T-cell (primary cell): ENCODE measurements around the gene MAP2K5. TPM values are rescaled to one million over a fixed set of nuclear protein-coding genes. Genes with fewer than 3 reads are reported as not detected.

Source experiments
- ATAC-seq, 4 experiments: fragments of 200-7000 bp in 3 of 4; fragments of 150-1000 bp in 1 of 4; cut with Tn5 transposase; replicated peaks in 1 of 4; 1 replicate in 3 of 4; 2 replicates in 1 of 4; pipeline ENCODE4 v1.10.0; 2021; ENCODE audit warnings: moderate library complexity in 3 of 4, mild to moderate bottlenecking in 2 of 4, moderate number of reproducible peaks in 1 of 4
- CTCF ChIA-PET, 2 donors: fragments of 300-600 bp; sonication (Branson Sonifier 250); formaldehyde crosslinking; loops; one replicate each; lab custom pipeline; 2022; ENCODE audit warnings: antibody characterized with exemption in 2 of 2; lab: Charles Lee
- POLR2A ChIA-PET, 2 donors: fragments of 300-600 bp; sonication (Branson Sonifier 250); formaldehyde crosslinking; loops; one replicate each; lab custom pipeline; 2022; ENCODE audit warnings: antibody characterized with exemption in 2 of 2; lab: Charles Lee
- DNase-seq, 35 experiments: peaks; one replicate each; pipeline versions ENCODE4 v3.0.0 to v3.0.0-alpha.2; 2013 to 2023
- H3K27ac ChIP-seq: one replicate; pipeline ENCODE4 v1.5.1; 2013; ENCODE audit warnings: low read length
- H3K27me3 ChIP-seq, 2 experiments: replicated peaks in 1 of 2; 1 replicate in 1 of 2; 2 replicates in 1 of 2; pipeline versions ENCODE4 v1.6.1 to v1.7.0; 2013; ENCODE audit warnings: low read length in 1 of 2, mixed read lengths in 1 of 2; ENCODE audit not compliant: control insufficient read depth in 2 of 2, insufficient read depth in 2 of 2; ENCODE audit errors: extremely low read depth in 1 of 2
- H3K36me3 ChIP-seq, 2 donors: 1 replicate in 1 of 2; 2 replicates in 1 of 2; pipeline versions ENCODE4 v1.6.1 to v1.7.0; 2013; ENCODE audit warnings: low read length in 1 of 2; ENCODE audit not compliant: control insufficient read depth in 2 of 2, insufficient read depth in 1 of 2; ENCODE audit errors: extremely low read depth in 1 of 2
- H3K4me1 ChIP-seq, 2 experiments: 1 replicate in 1 of 2; 2 replicates in 1 of 2; pipeline versions ENCODE4 v1.6.1 to v1.7.0; 2013; ENCODE audit warnings: low read length in 2 of 2, mixed read lengths in 1 of 2; ENCODE audit not compliant: insufficient read depth in 2 of 2, control insufficient read depth in 1 of 2; ENCODE audit errors: extremely low read depth in 1 of 2
- H3K4me3 ChIP-seq, 2 donors: 1 replicate in 1 of 2; 2 replicates in 1 of 2; pipeline versions ENCODE4 v1.5.1 to v1.7.0; 2013; ENCODE audit warnings: mild to moderate bottlenecking in 2 of 2, low read length in 1 of 2, moderate library complexity in 1 of 2; ENCODE audit not compliant: control insufficient read depth in 1 of 2; ENCODE audit errors: extremely low read depth in 1 of 2
- H3K9me3 ChIP-seq: 2 replicates; pipeline ENCODE4 v1.7.0; 2013
- H3K27ac Mint-ChIP-seq, 2 donors: one replicate each; pipeline ENCODE4 v1.8.0; 2020 to 2021; ENCODE audit warnings: mild to moderate bottlenecking in 2 of 2, mixed read lengths in 2 of 2
- H3K27me3 Mint-ChIP-seq, 2 donors: one replicate each; pipeline ENCODE4 v1.8.0; 2021 to 2022; ENCODE audit warnings: mixed read lengths in 2 of 2
- H3K36me3 Mint-ChIP-seq: one replicate; pipeline ENCODE4 v1.8.0; 2021; ENCODE audit warnings: mixed read lengths
- H3K4me1 Mint-ChIP-seq, 3 donors: one replicate each; pipeline ENCODE4 v1.8.0; 2020 to 2022; ENCODE audit warnings: mixed read lengths in 3 of 3, mild to moderate bottlenecking in 1 of 3
- H3K4me3 Mint-ChIP-seq, 3 donors: one replicate each; pipeline ENCODE4 v1.8.0; 2020 to 2022; ENCODE audit warnings: mild to moderate bottlenecking in 3 of 3, mixed read lengths in 3 of 3, moderate library complexity in 3 of 3
- H3K9me3 Mint-ChIP-seq, 3 donors: one replicate each; pipeline ENCODE4 v1.8.0; 2020 to 2022; ENCODE audit warnings: mixed read lengths in 3 of 3
- WGBS: methylation state at CpG from one replicate; pipeline ENCODE4 v1.1.5; 2013; ENCODE audit warnings: missing lambda C conversion rate; ENCODE audit not compliant: insufficient coverage; 5-methylcytosine and 5-hydroxymethylcytosine counted together
- total RNA-seq, 35 experiments: library from RNA in 6 of 35; stranded (reverse) in 6 of 35; fragments of 120-200 nt in 1 of 35; gene quantifications; one replicate each; pipeline versions ENCODE4 v1.2.1 to v1.2.4 and lab custom pipeline; 2013 to 2026

MAP2K5 gene
- total RNA-seq, 5 donors from 2014 or later (not counting 1 experiment from before 2014, with no cell fraction given), result 24.5 to 35.5 (median 28.5) TPM

DNA sequence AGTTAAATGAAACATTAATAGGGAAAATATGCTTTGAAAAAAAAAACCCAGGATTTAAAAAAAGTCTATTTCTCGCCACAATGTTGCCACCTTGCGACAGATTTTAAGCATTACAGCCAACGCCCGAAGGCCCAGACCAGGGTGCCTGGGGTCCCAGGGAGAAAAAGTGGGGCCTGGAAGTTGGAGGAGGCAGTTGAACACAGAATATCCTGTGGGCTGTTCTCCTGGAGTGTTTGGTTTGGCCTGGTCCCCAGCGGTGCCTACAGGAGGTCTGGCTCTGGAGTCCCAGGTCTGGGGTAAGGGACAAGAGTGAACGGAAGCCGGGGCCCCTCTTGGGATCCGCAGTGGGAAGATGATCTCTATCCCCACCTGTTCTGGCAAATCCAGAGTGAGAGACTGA is 294.0 kb downstream of the MAP2K5 start:
- Mint-ChIP-seq H3K36me3 (no peaks in the 10 kb centered on the region), H3K27me3 (peaks cover 26 to 48% of the 10 kb centered on the region in 2 donors), H3K4me3 (peak overlapping the region; percentile 69 to 88 (median 76)), H3K9me3 (no peaks in the 10 kb centered on the region), H3K4me1 (peaks cover 49 to 63% (median 60%) of the 10 kb centered on the region in 3 donors), H3K27ac (peak overlapping the region; percentile 55 to 57)
- ChIA-PET POLR2A (interaction anchor here in 1 of 2 donors (0.7 kb wide), 1 partner anchor 365 kb away, joined by 3 read pairs; no protein-coding TSS in a partner anchor), CTCF (interaction anchor here (0.6 to 2.2 kb wide), 9 partner anchors 21 to 381 kb away, joined by 3 to 19 read pairs (median 5); no protein-coding TSS in a partner anchor)
- H3K36me3 ChIP-seq, result no peaks in the 10 kb centered on the region
- ATAC-seq (no peak), DNase-seq (peak in 20 of 35 experiments; percentile 24 to 78 (median 46))
- peak overlapping the region; percentile 50 to 91 for H3K4me3 ChIP-seq
- no peaks in the 10 kb centered on the region for H3K9me3 ChIP-seq
- H3K4me1 ChIP-seq, result peaks cover 33 to 65% of the 10 kb centered on the region in 2 experiments
- H3K27me3 ChIP-seq, result peaks cover 8 to 46% of the 10 kb centered on the region in 2 experiments
- WGBS, result 100% methylated on average over 3 of the region's 8 CpGs
- H3K27ac ChIP-seq, result no peak overlapping the region

DNA sequence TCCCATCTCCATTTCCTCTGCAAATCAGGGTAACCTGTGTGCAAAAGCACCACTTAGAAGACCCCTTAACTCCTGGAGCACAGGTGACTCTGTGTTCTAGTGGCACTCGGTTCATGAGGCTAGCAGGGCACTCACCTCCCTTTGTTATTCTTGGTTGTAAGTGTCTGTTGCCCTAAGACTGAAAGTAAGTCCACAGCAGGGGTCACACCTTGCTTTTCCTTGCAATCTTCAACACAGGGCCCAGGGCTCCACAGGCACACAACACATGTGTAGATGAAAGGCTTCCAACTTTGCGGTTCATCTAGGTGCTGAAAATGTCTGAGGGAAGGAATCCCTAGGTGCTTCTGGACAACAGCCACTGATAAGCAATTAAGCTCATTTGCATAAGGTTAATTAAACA is 294.5 kb downstream of the MAP2K5 start:
- Mint-ChIP-seq H3K4me3 (no peak overlapping the region), H3K9me3 (no peaks in the 10 kb centered on the region), H3K4me1 (peaks cover 50 to 64% (median 60%) of the 10 kb centered on the region in 3 donors), H3K27me3 (peaks cover 24 to 45% of the 10 kb centered on the region in 2 donors), H3K36me3 (no peaks in the 10 kb centered on the region), H3K27ac (no peak overlapping the region)
- no peak overlapping the region for H3K27ac ChIP-seq
- WGBS, result no CpG with 5 or more reads among the region's 2 CpGs
- no peaks in the 10 kb centered on the region for H3K36me3 ChIP-seq
- ATAC-seq, result no peak
- peaks cover 8 to 43% of the 10 kb centered on the region in 2 experiments for H3K27me3 ChIP-seq
- no peak overlapping the region for H3K4me3 ChIP-seq
- POLR2A ChIA-PET, result no interaction called here
- H3K9me3 ChIP-seq, result no peaks in the 10 kb centered on the region
- DNase-seq, result peak in 1 of 35 experiments; percentile 9
- CTCF ChIA-PET, result interaction anchor here (0.6 to 1.4 kb wide), 3 partner anchors 52 to 925 kb away, joined by 3 to 6 read pairs (median 3); no protein-coding TSS in a partner anchor
- H3K4me1 ChIP-seq, result peaks cover 33 to 65% of the 10 kb centered on the region in 2 experiments

DNA sequence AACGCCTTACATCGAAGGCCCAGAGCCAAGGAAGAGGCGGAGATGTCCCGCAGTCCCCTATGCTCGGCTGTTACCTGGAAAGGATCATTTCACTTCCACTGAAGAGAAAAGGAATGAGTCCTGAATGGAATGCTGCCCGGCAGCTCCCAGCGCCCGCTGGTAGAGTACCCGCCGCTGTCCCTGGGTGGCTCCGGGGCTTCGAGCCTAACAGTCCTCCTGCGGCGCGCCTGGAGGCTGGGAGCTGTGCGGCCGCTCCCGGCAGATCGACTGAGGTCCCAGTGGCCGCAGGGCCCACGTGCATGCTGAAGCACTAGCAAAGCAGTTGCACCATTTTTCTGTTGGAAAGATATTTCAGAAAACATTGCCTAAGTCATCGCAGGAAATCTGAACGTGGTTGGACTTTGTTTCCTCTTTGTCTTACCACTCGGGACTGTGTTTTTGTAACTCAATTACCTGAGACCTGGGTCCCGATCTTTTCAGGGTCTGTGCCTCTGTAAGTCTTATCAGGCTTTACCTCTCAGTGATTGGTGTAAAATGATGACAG is 296.4 kb downstream of the MAP2K5 start:
- CTCF ChIA-PET, result interaction anchor here in 1 of 2 donors (0.7 kb wide), 1 partner anchor 318 kb away, joined by 4 read pairs; no protein-coding TSS in a partner anchor
- no peak for DNase-seq
- no peaks in the 10 kb centered on the region for H3K36me3 ChIP-seq
- peaks cover 37 to 53% (median 49%) of the 10 kb centered on the region in 3 donors for H3K4me1 Mint-ChIP-seq
- no peak for ATAC-seq
- H3K27me3 ChIP-seq, result peaks cover 4 to 24% of the 10 kb centered on the region in 2 experiments
- H3K4me3 Mint-ChIP-seq, result peak overlapping the region; percentile 49 to 93 (median 87)
- H3K27ac ChIP-seq, result peak overlapping the region; percentile 94
- H3K4me3 ChIP-seq, result peak overlapping the region; percentile 87 to 91
- H3K36me3 Mint-ChIP-seq, result no peaks in the 10 kb centered on the region
- peaks cover 22 to 50% of the 10 kb centered on the region in 2 experiments for H3K4me1 ChIP-seq
- WGBS, result 47% methylated on average over 22 of the region's 25 CpGs
- POLR2A ChIA-PET, result no interaction called here
- no peaks in the 10 kb centered on the region for H3K9me3 ChIP-seq
- peaks cover 9 to 30% of the 10 kb centered on the region in 2 donors for H3K27me3 Mint-ChIP-seq
- no peaks in the 10 kb centered on the region for H3K9me3 Mint-ChIP-seq
- peak overlapping the region; percentile 98 to 99 for H3K27ac Mint-ChIP-seq

DNA sequence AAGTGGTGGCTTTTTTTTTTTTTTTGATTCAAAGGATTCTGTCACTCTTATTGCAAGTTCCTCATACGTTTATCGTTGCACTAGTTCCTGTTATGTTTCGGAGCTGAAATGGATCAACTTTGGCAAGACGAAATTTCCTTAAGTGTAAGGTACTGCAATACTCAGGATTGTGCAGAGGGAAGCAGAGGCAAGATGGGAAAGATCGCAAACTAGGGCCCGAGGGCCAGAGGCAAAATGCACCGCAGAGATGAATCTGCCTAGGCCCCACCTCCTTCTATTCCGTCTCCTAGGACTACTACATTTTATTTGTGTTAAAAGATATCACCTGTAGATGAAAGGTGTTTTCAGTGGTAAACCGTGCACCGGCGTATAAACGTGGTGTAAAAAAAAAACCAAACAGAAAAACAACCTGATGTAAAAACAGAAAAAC is 297.0 kb downstream of the MAP2K5 start:
- peak in 19 of 35 experiments; percentile 30 to 70 (median 41) for DNase-seq

DNA sequence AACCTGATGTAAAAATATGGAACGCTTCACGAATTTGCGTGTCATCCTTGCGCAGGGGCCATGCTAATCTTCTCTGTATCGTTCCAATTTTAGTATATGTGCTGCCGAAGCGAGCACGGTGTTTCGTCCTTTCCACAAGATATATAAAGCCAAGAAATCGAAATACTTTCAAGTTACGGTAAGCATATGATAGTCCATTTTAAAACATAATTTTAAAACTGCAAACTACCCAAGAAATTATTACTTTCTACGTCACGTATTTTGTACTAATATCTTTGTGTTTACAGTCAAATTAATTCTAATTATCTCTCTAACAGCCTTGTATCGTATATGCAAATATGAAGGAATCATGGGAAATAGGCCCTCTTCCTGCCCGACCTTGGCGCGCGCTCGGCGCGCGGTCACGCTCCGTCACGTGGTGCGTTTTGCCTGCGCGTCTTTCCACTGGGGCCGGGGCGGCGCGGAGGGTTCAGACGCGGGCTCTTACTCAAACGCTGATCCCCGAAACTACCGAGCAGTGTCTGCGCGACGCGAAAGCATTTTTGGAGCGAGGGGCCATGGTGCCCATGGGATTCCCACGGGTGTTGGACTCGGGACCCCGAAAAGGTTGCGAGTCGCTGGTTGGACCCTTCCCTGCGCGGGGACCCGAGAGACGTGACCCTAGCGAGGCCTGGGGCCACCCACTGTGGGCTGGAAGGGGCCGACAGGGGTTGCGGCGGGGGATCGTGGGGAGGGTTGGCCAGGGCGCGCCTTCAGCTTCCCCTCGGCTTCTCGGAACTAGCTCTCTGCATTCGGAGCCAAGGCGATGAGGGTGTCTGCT is 297.6 kb downstream of the MAP2K5 start, which contains the start of gene RNU6-1:
RNU6-1 (minus strand) TSS at position 117 of the 820 bp plus-strand sequence.
- Histone ChIP-seq H3K36me3 (no peaks in the 10 kb centered on the region), H3K27ac (peak within 1 kb of the TSS; percentile 94), H3K4me3 (peak within 1 kb of the TSS; percentile 87 to 91), H3K9me3 (no peaks in the 10 kb centered on the region), H3K27me3 (peaks cover 4 to 12% of the 10 kb centered on the region in 2 experiments), H3K4me1 (peaks cover 18 to 38% of the 10 kb centered on the region in 2 experiments)
- H3K9me3 Mint-ChIP-seq, result no peaks in the 10 kb centered on the region
- ChIA-PET CTCF (interaction anchor here (0.6 to 1.0 kb wide), 2 partner anchors 383 to 692 kb away, joined by 4 to 10 read pairs; no protein-coding TSS in a partner anchor), POLR2A (interaction anchor here in 1 of 2 donors (0.6 to 0.7 kb wide), 2 partner anchors 86 to 313 kb away, joined by 3 to 4 read pairs; no protein-coding TSS in a partner anchor)
- WGBS, result 0% methylated on average over 51 of the region's 62 CpGs
- peaks cover under 1 to 18% of the 10 kb centered on the region in 2 donors for H3K27me3 Mint-ChIP-seq
- H3K4me3 Mint-ChIP-seq, result peak within 1 kb of the TSS; percentile 87 to 93 (median 92)
- ATAC-seq, result peak; percentile 86 to 93 (median 89)
- H3K36me3 Mint-ChIP-seq, result no peaks in the 10 kb centered on the region
- peak within 1 kb of the TSS; percentile 98 to 99 for H3K27ac Mint-ChIP-seq
- H3K4me1 Mint-ChIP-seq, result peaks cover 28 to 42% (median 37%) of the 10 kb centered on the region in 3 donors
- peak; percentile 93 to 97 (median 96) for DNase-seq

More for the DNA sequence above, 297.0 kb downstream of the MAP2K5 start:
- peaks cover 31 to 48% (median 42%) of the 10 kb centered on the region in 3 donors for H3K4me1 Mint-ChIP-seq
- WGBS, result 4% methylated on average over 4 of the region's 12 CpGs
- Histone ChIP-seq H3K27ac (peak overlapping the region; percentile 94), H3K27me3 (peaks cover 4 to 18% of the 10 kb centered on the region in 2 experiments), H3K4me1 (peaks cover 20 to 44% of the 10 kb centered on the region in 2 experiments), H3K4me3 (peak overlapping the region; percentile 87 to 91), H3K9me3 (no peaks in the 10 kb centered on the region), H3K36me3 (no peaks in the 10 kb centered on the region)
- peaks cover 3 to 24% of the 10 kb centered on the region in 2 donors for H3K27me3 Mint-ChIP-seq
- ChIA-PET POLR2A (no interaction called here), CTCF (interaction anchor here in 1 of 2 donors (0.7 kb wide), 1 partner anchor 318 kb away, joined by 4 read pairs; no protein-coding TSS in a partner anchor)
- H3K9me3 Mint-ChIP-seq, result no peaks in the 10 kb centered on the region
- H3K4me3 Mint-ChIP-seq, result peak overlapping the region; percentile 87 to 93 (median 92)
- no peaks in the 10 kb centered on the region for H3K36me3 Mint-ChIP-seq
- peak; percentile 18 to 67 (median 26) for ATAC-seq
- peak overlapping the region; percentile 98 to 99 for H3K27ac Mint-ChIP-seq
